ENCODE results near the gene RIMS4.

DNA sequence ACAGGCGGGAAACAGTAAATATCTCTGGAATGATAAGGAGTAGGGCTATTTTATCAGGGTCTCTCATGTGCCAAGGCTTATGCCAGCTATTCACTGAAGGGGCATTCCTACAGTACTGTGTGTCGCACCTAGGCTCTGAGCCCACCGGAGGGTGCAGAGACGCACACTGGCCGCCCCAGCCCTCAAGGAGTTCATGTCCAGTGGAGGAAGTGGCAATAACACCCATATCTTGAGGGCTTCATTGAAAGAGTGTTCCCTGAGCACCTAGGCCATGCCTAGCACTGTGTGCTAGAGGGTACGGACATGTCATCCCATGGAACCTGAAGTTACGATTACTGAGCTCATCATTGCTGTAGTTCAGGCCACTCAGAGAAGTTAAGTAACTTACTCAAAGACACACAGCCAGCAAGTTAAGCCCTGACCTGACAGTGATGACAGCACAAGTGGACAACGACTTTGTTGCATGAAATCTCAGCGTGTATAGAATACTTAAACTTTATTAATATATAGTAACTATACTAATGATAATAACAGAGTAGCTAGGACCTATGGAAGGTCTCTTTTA is 86.5 kb downstream of the RIMS4 start:
- no peak for TF ChIP-seq GABPA (IDR thresholded peaks at IDR 0.05; ENCODE audit: low read depth)
- TF ChIP-seq, protein P1, sequence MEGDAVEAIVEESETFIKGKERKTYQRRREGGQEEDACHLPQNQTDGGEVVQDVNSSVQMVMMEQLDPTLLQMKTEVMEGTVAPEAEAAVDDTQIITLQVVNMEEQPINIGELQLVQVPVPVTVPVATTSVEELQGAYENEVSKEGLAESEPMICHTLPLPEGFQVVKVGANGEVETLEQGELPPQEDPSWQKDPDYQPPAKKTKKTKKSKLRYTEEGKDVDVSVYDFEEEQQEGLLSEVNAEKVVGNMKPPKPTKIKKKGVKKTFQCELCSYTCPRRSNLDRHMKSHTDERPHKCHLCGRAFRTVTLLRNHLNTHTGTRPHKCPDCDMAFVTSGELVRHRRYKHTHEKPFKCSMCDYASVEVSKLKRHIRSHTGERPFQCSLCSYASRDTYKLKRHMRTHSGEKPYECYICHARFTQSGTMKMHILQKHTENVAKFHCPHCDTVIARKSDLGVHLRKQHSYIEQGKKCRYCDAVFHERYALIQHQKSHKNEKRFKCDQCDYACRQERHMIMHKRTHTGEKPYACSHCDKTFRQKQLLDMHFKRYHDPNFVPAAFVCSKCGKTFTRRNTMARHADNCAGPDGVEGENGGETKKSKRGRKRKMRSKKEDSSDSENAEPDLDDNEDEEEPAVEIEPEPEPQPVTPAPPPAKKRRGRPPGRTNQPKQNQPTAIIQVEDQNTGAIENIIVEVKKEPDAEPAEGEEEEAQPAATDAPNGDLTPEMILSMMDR (IDR thresholded peaks at IDR 0.05; ENCODE audit: insufficient read depth, low read length) = no peak
- no peak for TF ChIP-seq POLR2AphosphoS5 (IDR thresholded peaks at IDR 0.05; ENCODE audit: low read depth)
- TF ChIP-seq SPI1 (IDR thresholded peaks at IDR 0.05; ENCODE audit: borderline replicate concordance, low read depth) = no peak
- TF ChIP-seq, protein P2, sequence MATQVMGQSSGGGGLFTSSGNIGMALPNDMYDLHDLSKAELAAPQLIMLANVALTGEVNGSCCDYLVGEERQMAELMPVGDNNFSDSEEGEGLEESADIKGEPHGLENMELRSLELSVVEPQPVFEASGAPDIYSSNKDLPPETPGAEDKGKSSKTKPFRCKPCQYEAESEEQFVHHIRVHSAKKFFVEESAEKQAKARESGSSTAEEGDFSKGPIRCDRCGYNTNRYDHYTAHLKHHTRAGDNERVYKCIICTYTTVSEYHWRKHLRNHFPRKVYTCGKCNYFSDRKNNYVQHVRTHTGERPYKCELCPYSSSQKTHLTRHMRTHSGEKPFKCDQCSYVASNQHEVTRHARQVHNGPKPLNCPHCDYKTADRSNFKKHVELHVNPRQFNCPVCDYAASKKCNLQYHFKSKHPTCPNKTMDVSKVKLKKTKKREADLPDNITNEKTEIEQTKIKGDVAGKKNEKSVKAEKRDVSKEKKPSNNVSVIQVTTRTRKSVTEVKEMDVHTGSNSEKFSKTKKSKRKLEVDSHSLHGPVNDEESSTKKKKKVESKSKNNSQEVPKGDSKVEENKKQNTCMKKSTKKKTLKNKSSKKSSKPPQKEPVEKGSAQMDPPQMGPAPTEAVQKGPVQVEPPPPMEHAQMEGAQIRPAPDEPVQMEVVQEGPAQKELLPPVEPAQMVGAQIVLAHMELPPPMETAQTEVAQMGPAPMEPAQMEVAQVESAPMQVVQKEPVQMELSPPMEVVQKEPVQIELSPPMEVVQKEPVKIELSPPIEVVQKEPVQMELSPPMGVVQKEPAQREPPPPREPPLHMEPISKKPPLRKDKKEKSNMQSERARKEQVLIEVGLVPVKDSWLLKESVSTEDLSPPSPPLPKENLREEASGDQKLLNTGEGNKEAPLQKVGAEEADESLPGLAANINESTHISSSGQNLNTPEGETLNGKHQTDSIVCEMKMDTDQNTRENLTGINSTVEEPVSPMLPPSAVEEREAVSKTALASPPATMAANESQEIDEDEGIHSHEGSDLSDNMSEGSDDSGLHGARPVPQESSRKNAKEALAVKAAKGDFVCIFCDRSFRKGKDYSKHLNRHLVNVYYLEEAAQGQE (IDR thresholded peaks at IDR 0.05; ENCODE audit: insufficient replicate concordance, low read depth) = no peak

Measured in HL-60 (cell line).